IMR-90 (cell line): ENCODE results near the gene SATB2. TPM values are rescaled to one million over a fixed set of nuclear protein-coding genes. Genes with fewer than 3 reads are reported as not detected.

Experiments
- ATAC-seq: fragments of 200-7000 bp; cut with Tn5 transposase; 2 replicates; pipeline ENCODE4 v1.9.1; 2020; ENCODE audit warnings: low read depth, mild to moderate bottlenecking, moderate library complexity
- BruUV-seq: library from RNA; stranded (reverse); fragments of 400-500 nt; replicated peaks from 2 replicates; lab custom pipeline; 2021; lab: Mats Ljungman, UMichigan
- CTCF ChIA-PET: fragments of 300-600 bp; formaldehyde crosslinking; extraction: SDS; loops from one replicate; lab custom pipeline; 2021; ENCODE audit warnings: antibody characterized with exemption; lab: Yijun Ruan, JAX
- POLR2A ChIA-PET: fragments of 300-600 bp; sonication (Branson Sonifier 250); formaldehyde crosslinking; loops from one replicate; lab custom pipeline; 2022; ENCODE audit warnings: antibody characterized with exemption; ENCODE audit not compliant: unreplicated experiment; lab: Charles Lee
- DNase-seq: peaks from one replicate; pipeline ENCODE4 v3.0.0; 2013
- H2AFZ ChIP-seq: replicated peaks from 2 replicates; pipeline ENCODE3; 2013; ENCODE audit warnings: low read length, mild to moderate bottlenecking; ENCODE audit not compliant: poor library complexity
- H2AK5ac ChIP-seq: 2 replicates; pipeline ENCODE4 v1.6.1; 2013; ENCODE audit warnings: low read depth, low read length, inconsistent platforms
- H2AK9ac ChIP-seq: replicated peaks from 2 replicates; pipeline ENCODE3; 2013; ENCODE audit warnings: mild to moderate bottlenecking, low read depth, low read length, moderate library complexity; ENCODE audit not compliant: poor library complexity
- H2BK120ac ChIP-seq: 2 replicates; pipeline ENCODE4 v1.6.1; 2013; ENCODE audit warnings: low read depth, low read length, inconsistent platforms
- H2BK15ac ChIP-seq: 3 replicates; pipeline ENCODE4 v1.6.1; 2013; ENCODE audit warnings: low read depth, low read length, inconsistent platforms
- H2BK20ac ChIP-seq: 2 replicates; pipeline ENCODE4 v1.6.1; 2013; ENCODE audit warnings: low read depth, mild to moderate bottlenecking, inconsistent platforms, low read length, moderate library complexity
- H2BK5ac ChIP-seq: 2 replicates; pipeline ENCODE4 v1.6.1; 2013; ENCODE audit warnings: mild to moderate bottlenecking, low read depth, low read length, inconsistent platforms; ENCODE audit not compliant: poor library complexity, severe bottlenecking
- H3K14ac ChIP-seq: replicated peaks from 2 replicates; pipeline ENCODE4 v1.6.1; 2013; ENCODE audit warnings: low read depth, low read length, inconsistent platforms
- H3K18ac ChIP-seq: 2 replicates; pipeline ENCODE4 v1.6.1; 2013; ENCODE audit warnings: low read depth, low read length, control low read depth
- H3K23ac ChIP-seq: 2 replicates; pipeline ENCODE4 v1.6.1; 2013; ENCODE audit warnings: low read depth, low read length, inconsistent platforms
- H3K27ac ChIP-seq: 2 replicates; pipeline ENCODE4 v1.5.1; 2013; ENCODE audit warnings: mild to moderate bottlenecking, control low read depth, low read length; ENCODE audit not compliant: insufficient read depth
- H3K27me3 ChIP-seq: 2 replicates; pipeline ENCODE4 v1.6.1; 2013; ENCODE audit warnings: low read length; ENCODE audit not compliant: control insufficient read depth, insufficient read depth
- H3K36me3 ChIP-seq: 2 replicates; pipeline ENCODE4 v1.6.1; 2013; ENCODE audit warnings: low read length, mixed read lengths; ENCODE audit not compliant: control insufficient read depth, insufficient read depth
- H3K4ac ChIP-seq: 2 replicates; pipeline ENCODE4 v1.6.1; 2013; ENCODE audit warnings: low read depth, low read length, inconsistent platforms
- H3K4me1 ChIP-seq: 2 replicates; pipeline ENCODE4 v1.6.1; 2013; ENCODE audit warnings: low read length, mixed read lengths; ENCODE audit not compliant: control insufficient read depth, insufficient read depth
- H3K4me2 ChIP-seq: 2 replicates; pipeline ENCODE4 v1.6.1; 2013; ENCODE audit warnings: low read depth, mild to moderate bottlenecking, control low read depth, low read length, moderate library complexity
- H3K4me3 ChIP-seq: 2 replicates; pipeline ENCODE4 v1.5.1; 2013; ENCODE audit warnings: low read depth, mild to moderate bottlenecking, control low read depth, low read length, moderate library complexity; ENCODE audit not compliant: insufficient read depth
- H3K56ac ChIP-seq: 2 replicates; pipeline ENCODE4 v1.6.1; 2013; ENCODE audit warnings: low read length, inconsistent platforms; ENCODE audit not compliant: insufficient read depth; ENCODE audit errors: extremely low read depth
- H3K79me1 ChIP-seq, 2 experiments: 2 replicates each; pipeline ENCODE4 v1.6.1; 2013; ENCODE audit warnings: low read length in 2 of 2, inconsistent platforms in 1 of 2, low read depth in 1 of 2
- H3K9ac ChIP-seq: 2 replicates; pipeline ENCODE4 v1.6.1; 2013; ENCODE audit warnings: low read depth, low read length, control low read depth
- H3K9me1 ChIP-seq: 2 replicates; pipeline ENCODE4 v1.6.1; 2013; ENCODE audit warnings: low read length, inconsistent platforms; ENCODE audit not compliant: insufficient read depth
- H3K9me3 ChIP-seq: 2 replicates; pipeline ENCODE4 v1.6.1; 2013; ENCODE audit warnings: low read length; ENCODE audit not compliant: control insufficient read depth, insufficient read depth
- H4K20me1 ChIP-seq: 2 replicates; pipeline ENCODE4 v1.6.1; 2013; ENCODE audit warnings: low read length, inconsistent platforms; ENCODE audit not compliant: insufficient read depth
- H4K5ac ChIP-seq: 2 replicates; pipeline ENCODE4 v1.6.1; 2013; ENCODE audit warnings: mild to moderate bottlenecking, low read depth, low read length, control low read depth
- H4K8ac ChIP-seq, 2 experiments: 2 replicates each; pipeline ENCODE4 v1.6.1; 2013; ENCODE audit warnings: low read depth in 2 of 2, low read length in 2 of 2, control low read depth in 1 of 2, inconsistent platforms in 1 of 2
- H4K91ac ChIP-seq: 2 replicates; pipeline ENCODE4 v1.6.1; 2013; ENCODE audit warnings: low read depth, low read length, inconsistent platforms; ENCODE audit not compliant: insufficient read depth
- BHLHE40 ChIP-seq: fragments of 150-350 bp; IDR thresholded peaks from 2 replicates; pipeline ENCODE4 v1.6.1; 2016; ENCODE audit warnings: mild to moderate bottlenecking, low read depth, low read length
- CEBPB ChIP-seq: IDR thresholded peaks from 2 replicates; pipeline ENCODE4 v1.6.1; 2012; ENCODE audit warnings: low read depth, low read length, improper control_type of control experiment
- CHD1 ChIP-seq: IDR thresholded peaks from 2 replicates; pipeline ENCODE4 v1.6.1; 2012; ENCODE audit warnings: low read depth, low read length, improper control_type of control experiment
- ELK1 ChIP-seq: fragments of 150-350 bp; IDR thresholded peaks from 2 replicates; pipeline ENCODE4 v1.6.1; 2016; ENCODE audit warnings: low read depth, mild to moderate bottlenecking, low read length, moderate library complexity, borderline replicate concordance
- MAFK ChIP-seq: IDR thresholded peaks from 2 replicates; pipeline ENCODE4 v1.6.1; 2012; ENCODE audit warnings: low read depth, low read length, improper control_type of control experiment
- MAZ ChIP-seq: IDR thresholded peaks from 2 replicates; pipeline ENCODE4 v1.6.1; 2012; ENCODE audit warnings: low read depth, mild to moderate bottlenecking, low read length, improper control_type of control experiment, moderate library complexity, borderline replicate concordance
- MXI1 ChIP-seq: IDR thresholded peaks from 2 replicates; pipeline ENCODE4 v1.6.1; 2012; ENCODE audit warnings: low read depth, mild to moderate bottlenecking, low read length, moderate library complexity, borderline replicate concordance
- NFE2L2 ChIP-seq: fragments of 150-350 bp; IDR thresholded peaks from 2 replicates; pipeline ENCODE4 v1.6.1; 2016; ENCODE audit warnings: low read depth, mild to moderate bottlenecking, low read length
- USF2 ChIP-seq: fragments of 150-350 bp; IDR thresholded peaks from 2 replicates; pipeline ENCODE4 v1.6.1; 2017; ENCODE audit warnings: mild to moderate bottlenecking, antibody characterized with exemption, low read length, low read depth
- WGBS, 2 experiments: methylation state at CpG; one replicate each; pipeline versions ENCODE4 v1.1.5 to v1.1.7; 2013; ENCODE audit warnings: missing lambda C conversion rate in 2 of 2; ENCODE audit not compliant: insufficient read length in 1 of 2; ENCODE audit errors: extremely low coverage in 2 of 2; 5-methylcytosine and 5-hydroxymethylcytosine counted together
- dilution Hi-C: fragments of 300-500 bp; cut with HindIII; formaldehyde crosslinking; loops from one replicate; pipeline ENCODE4 v1.14.3; 2018; ENCODE audit warnings: low sequenced_read_pairs; ENCODE audit not compliant: unreplicated experiment
- in situ Hi-C: fragments of 300-500 bp; cut with MboI; formaldehyde crosslinking; loops from 3 replicates; pipeline ENCODE4 v1.14.3; 2019; ENCODE audit warnings: low sequenced_read_pairs, inconsistent platforms, mixed read lengths
- intact Hi-C: fragments of 100-400 bp; cut with micrococcal nuclease; formaldehyde crosslinking; loops from 2 replicates; pipeline ENCODE4 v1.10.0; 2022
- polyA plus RNA-seq, 3 experiments: library from polyadenylated mRNA; depleted of rRNA; stranded (reverse); fragments of >200 nt; gene quantifications; 2 replicates each; pipeline ENCODE4 v1.2.3, GENCODE V29; 2012; ENCODE audit warnings: low replicate concordance in 1 of 3
- total RNA-seq: library from RNA; depleted of rRNA; stranded (reverse); fragments of >200 nt; gene quantifications from 2 replicates; pipeline ENCODE4 v1.2.3, GENCODE V29; 2012

The SATB2 gene
- total and polyA plus RNA-seq, 2 of the 4 experiments (the other 2 are of a cell fraction): 6.2 to 8.4 TPM

GRCh38 chr2:199461711-199462346 lies 4.1 kb upstream of the SATB2 start:
- ATAC-seq (no peak), DNase-seq (no peak)
- Histone ChIP-seq H3K14ac (no peak overlapping the region), H3K56ac (no peak overlapping the region), H2AFZ (peak overlapping the region; percentile 46), H2BK5ac (no peak overlapping the region), H3K9me3 (no peaks in the 10 kb centered on the region), H3K4me3 (no peak overlapping the region), H3K4me1 (no peaks in the 10 kb centered on the region), H3K79me1 (peaks cover 0 to 6% of the 10 kb centered on the region in 2 experiments; a peak in 1 of 4 replicates), H3K4ac (no peak overlapping the region), H3K36me3 (no peaks in the 10 kb centered on the region), H3K9ac (no peak overlapping the region), H3K27me3 (peaks cover 29% of the 10 kb centered on the region), H3K18ac (no peak overlapping the region), H4K20me1 (no peaks in the 10 kb centered on the region), H3K9me1 (no peaks in the 10 kb centered on the region), H2AK9ac (peak overlapping the region; percentile 5), H4K8ac (peak overlapping the region; percentile 9 to 33; a peak in 1 of 4 replicates), H3K27ac (no peak overlapping the region), H2BK20ac (no peak overlapping the region), H2AK5ac (no peak overlapping the region), H2BK120ac (no peak overlapping the region; the same call in 1 of the 2 replicates), H3K4me2 (no peak overlapping the region; the same call in 1 of the 2 replicates), H4K5ac (peak overlapping the region; percentile 9; the same call in 1 of the 2 replicates), H3K23ac (no peak overlapping the region), H4K91ac (peak overlapping the region; percentile 52; the same call in 1 of the 2 replicates), H2BK15ac (no peak overlapping the region)
- POLR2A ChIA-PET: interaction anchor here (0.6 kb wide), 1 partner anchor 818 kb away, joined by 12 read pairs; no protein-coding TSS in a partner anchor
- CTCF ChIA-PET: interaction anchor here (0.6 to 1.3 kb wide), 2 partner anchors 10 to 768 kb away, joined by 3 to 4 read pairs; no protein-coding TSS in a partner anchor
- dilution Hi-C loops (no loop called here), in situ Hi-C loops (no loop called here), intact Hi-C loops (no loop called here)
- WGBS, 2 experiments: 53% methylated on average over 8 of the region's 35 CpGs; no CpG with 5 or more reads in 1 of the 2 experiments
- no TSS peak for BruUV-seq
- no peak for TF ChIP-seq CHD1
- TF ChIP-seq ELK1: no peak
- no peak for TF ChIP-seq BHLHE40
- no peak for TF ChIP-seq MAFK
- no peak for TF ChIP-seq MAZ
- no peak for TF ChIP-seq NFE2L2
- no peak for TF ChIP-seq USF2
- TF ChIP-seq MXI1: no peak
- no peak for TF ChIP-seq CEBPB
